GM21576 (cell line): ENCODE results near the gene PAPPA.

Experiments
- ATAC-seq: cut with Tn5 transposase; IDR thresholded peaks from one replicate; pipeline ENCODE4 v1.9.1; 2021; ENCODE audit warnings: mild to moderate bottlenecking, moderate library complexity; ENCODE audit not compliant: unreplicated experiment

Gene PAPPA

GRCh38 chr9:116304761-116305160, 151.2 kb downstream of the PAPPA start:
- ATAC-seq: no peak

GRCh38 chr9:116308076-116308475, 154.5 kb downstream of the PAPPA start:
- no peak for ATAC-seq

DNA sequence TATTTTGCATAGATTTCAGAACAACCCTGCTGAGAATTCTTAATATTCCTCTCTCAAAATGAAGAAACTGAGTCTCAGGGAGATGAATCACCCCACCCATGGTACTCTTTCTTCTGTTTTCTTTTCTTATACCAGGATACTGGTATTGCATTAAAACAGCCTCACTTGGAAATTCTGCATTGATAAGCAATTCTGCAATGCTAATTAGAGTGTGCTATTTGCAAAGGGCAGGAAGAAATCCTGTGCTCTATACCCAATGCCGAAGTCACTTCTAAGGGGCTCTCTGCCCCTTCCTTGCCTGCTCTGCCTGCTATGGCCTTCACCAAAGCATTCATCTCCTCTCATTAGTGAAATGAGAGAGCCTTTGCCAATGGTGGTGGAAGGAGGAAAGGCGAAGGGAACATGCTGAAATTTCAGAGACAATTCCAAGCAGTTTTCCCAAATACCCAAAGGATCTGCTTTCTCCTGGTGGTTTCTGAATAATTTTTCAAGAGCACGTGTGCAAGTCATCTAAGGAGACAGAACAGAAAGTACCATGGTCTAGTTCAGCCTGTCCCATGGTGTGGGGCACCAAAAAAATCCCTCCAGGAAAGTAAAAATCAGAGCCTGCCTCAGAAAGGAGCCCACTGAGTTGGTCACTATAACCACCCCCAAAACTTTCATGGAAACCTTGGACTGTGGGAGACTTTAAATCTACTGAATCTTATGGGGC, 156.5 kb downstream of the PAPPA start:
- no peak for ATAC-seq

DNA sequence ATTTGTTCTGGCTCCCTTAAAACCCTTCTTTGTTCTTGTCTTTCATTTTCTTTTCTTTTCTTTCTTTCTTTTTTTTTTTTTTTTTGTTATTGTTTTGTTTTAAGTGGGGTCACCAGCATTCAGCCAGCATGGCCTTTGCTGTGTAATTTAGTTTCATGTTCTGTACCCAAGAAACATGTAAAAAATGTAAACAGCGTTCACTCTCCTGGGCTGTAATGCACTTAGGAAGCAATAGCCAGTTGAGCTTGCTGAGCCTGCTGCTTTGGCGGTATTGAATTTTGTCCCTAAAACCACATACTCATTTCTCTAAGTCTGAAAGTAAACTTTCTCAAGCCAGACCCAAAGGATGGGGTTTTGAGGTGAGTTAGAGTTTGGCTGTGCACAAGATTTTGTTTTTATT, 158.6 kb downstream of the PAPPA start:
- no peak for ATAC-seq

DNA sequence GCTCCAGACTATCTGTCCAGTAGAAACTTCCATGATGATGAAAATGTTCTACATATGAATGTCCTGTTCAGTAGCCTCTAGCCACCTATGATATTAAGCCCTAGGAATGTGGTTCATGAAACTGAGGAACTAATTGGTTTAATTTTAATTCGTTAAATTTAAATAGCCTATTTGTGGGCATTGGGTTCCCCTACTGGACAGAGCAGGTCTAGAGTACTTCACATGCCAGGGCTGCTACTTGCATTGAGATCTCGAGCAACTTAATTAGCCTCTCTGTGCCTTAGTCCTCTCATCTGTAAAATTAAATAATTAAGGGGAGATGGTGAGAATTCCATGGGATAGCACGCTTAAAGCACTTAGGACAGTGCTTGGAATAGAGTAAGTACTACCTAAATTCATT, 160.0 kb downstream of the PAPPA start:
- ATAC-seq: no peak

GRCh38 chr9:116316246-116316645, 162.7 kb downstream of the PAPPA start:
- ATAC-seq: no peak

GRCh38 chr9:116317503-116317902, 163.9 kb downstream of the PAPPA start:
- ATAC-seq: no peak

DNA sequence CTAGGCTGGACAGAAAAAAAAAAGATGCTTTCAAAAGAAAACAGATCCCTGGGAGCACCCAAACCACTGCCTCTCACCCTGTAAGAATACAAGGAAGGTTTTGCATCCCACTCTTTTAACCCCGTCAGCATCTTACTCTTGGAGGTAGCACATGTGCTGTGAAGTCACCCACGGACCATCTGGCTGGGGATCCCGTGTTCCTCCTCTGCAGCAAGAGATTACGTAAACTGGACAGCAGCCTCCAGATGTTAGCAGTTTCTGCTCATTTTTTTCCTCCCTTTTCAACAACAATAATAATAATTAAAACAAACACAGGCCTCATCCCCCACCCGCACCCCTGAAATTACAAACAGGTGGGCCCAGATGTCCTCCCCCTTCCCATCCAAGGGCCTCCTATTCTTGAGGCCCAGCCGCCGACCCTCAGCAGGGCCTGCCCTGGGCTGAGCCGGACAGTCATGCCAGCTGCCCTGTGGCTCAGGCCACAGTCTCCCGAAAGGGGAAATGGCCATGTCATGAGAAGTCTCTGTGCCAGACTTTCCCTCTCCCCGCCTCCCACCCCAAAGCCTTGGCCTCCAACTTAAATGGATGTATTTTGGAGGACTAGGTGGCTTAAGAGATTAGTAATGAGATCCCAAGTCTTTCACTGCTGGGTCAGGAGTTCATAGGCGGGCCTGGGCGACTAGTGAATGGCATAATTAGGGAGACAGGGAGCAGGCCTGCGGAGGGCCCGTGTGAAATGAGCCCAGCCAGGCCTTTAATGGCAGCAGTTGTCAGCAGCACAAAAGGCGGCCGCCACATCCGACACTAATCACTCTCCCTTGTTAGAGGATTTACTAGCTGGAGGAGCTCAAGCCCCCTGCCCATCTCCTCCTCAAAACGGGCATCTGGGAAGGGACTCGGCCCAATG, 165.1 kb downstream of the PAPPA start:
- ATAC-seq: no peak

GRCh38 chr9:116319480-116319879, 165.9 kb downstream of the PAPPA start:
- no peak for ATAC-seq

GRCh38 chr9:116320290-116320689, 166.7 kb downstream of the PAPPA start:
- ATAC-seq: no peak

- ATAC-seq: no peak
Measured at GRCh38 chr9:116322521-116322920, 168.9 kb downstream of the PAPPA start.

DNA sequence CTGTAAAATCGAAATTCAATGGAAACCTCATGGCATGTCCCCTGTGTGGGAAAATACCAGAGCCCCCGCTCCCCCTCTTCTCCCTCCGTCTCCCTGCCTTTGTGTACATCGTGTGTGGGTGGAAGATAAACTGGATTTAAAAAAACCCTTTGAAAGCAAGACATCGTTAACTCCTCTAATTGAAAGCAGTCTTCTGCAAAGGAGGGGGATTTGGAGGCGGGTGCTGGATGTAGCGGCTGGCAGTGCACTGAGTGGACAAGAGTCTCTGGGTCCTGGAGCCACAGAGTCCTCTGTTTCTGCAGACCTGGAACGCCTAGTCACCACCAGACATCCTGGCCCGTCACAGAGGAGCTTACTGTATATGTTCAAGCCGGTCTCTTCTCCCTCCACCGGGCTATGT, 169.4 kb downstream of the PAPPA start:
- ATAC-seq: no peak

GRCh38 chr9:116323571-116323970, 170.0 kb downstream of the PAPPA start:
- no peak for ATAC-seq

DNA sequence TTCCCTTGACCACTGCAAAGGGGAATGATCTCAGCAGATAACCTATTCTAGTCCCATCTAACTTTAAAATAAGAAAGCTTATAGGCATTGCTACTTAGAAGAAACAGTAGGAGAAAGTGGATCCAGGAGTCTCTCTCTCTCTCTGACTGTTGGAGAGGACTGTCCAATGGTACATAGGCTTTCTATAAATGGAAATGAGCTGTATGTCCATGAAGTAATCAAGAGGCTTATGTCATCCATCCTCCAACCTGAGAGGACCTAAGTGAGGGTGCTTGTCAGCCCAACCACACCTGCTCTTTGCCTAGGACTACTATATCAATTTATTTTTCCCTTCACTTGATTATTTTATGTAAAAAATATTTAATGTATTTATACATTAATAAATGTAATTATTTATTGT, 172.3 kb downstream of the PAPPA start:
- ATAC-seq: no peak

- ATAC-seq: no peak
Measured at GRCh38 chr9:116327701-116328405, 174.3 kb downstream of the PAPPA start.

DNA sequence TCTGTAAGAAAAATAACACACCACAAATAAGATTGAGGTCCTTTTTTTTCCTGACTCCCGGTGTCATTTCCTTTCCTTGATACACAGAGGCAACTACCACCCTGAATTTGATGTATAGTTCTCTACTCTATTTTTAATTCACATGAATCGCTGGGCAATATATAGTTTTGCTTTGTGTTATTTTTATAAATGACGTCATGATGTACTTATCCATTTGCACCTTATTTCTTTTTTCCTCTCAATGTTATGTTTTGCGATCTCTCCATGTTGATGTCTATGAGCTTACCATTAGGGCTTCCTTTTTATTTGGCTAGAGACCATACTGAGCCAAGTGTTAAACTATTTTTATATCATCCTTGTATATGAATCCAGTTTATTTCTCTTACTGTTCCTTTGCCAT, 175.9 kb downstream of the PAPPA start:
- no peak for ATAC-seq

DNA sequence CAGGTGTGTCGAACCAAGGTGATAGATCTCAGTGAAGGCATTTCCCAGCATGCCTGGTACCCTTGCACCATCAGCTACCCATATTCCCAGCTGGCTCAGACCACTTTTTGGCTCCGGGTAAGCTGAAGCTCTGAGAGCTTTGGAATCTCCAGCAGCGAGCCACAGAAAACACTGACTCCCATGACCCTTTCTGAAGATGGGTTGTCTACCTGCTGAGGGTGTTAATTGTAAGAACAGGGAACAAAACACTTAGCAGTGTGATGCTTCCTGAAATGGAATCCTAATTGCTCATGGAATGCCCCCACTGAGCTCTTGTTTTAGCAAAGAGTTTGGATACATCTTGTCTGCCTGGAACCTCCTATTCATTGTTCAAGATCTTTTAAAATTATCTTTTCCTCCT, 177.7 kb downstream of the PAPPA start:
- no peak for ATAC-seq

DNA sequence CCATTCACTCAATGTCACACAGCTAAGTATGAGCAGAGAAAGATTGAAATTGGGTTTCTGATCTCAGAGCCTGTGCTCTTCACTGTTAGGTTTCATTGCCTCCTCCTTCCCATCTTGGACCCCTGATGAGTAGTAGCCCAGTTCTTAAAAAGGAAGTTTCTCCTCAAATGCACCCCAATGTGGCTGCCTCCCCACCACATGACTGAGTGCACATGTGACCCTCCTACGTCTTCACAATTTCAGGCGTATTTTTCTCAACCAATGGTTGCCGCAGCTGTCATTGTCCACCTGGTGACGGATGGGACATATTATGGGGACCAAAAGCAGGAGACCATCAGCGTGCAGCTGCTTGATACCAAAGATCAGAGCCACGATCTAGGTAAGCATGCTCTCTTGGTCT, 178.5 kb downstream of the PAPPA start:
- ATAC-seq: no peak

DNA sequence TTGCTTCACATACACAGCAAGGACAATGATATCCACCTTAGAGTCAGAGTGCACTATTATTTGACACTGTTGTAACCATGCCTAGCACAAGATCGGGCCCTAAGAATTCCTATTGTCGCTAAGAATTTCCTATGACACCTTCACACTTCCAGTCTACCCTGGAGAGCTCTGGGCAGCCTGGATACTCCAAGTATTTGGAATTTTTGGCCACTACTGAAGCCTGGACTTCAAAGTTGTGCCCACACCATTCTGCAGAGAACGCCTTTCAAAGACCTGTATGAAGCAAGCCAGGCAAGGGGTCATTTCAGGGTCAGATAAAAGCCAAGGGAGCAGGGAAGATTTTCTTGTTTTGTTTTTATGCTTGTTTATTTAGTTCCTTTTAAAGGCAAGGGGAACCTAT, 179.7 kb downstream of the PAPPA start:
- no peak for ATAC-seq

- no peak for ATAC-seq
Measured at GRCh38 chr9:116334546-116335150, 181.1 kb downstream of the PAPPA start.

- no peak for ATAC-seq
Measured at GRCh38 chr9:116335392-116335791, 181.8 kb downstream of the PAPPA start.
